DMS53 treated with DMSO at 0.1 percent for 48 hours (cell line): Measurements from ENCODE around the gene AIG1.
"Not testable (repeated sequence)": the region's sequence is repeated elsewhere in the genome, so short reads cannot be mapped to it uniquely, and the experiment has no call there.

Experiments used
- DNase-seq: peaks from one replicate; lab custom pipeline; 2025; ENCODE audit not compliant: unreplicated experiment; lab: John Stamatoyannopoulos, UW

The AIG1 gene

GRCh38 chr6:143125864-143126573 lies 65.3 kb downstream of the AIG1 start:
- no peak for DNase-seq

- no peak for DNase-seq
Measured at GRCh38 chr6:143126574-143126941, 65.9 kb downstream of the AIG1 start.

GRCh38 chr6:143127941-143128680 lies 67.4 kb downstream of the AIG1 start:
- DNase-seq = no peak

GRCh38 chr6:143128681-143129015 lies 68.0 kb downstream of the AIG1 start:
- DNase-seq = no peak

- DNase-seq = no peak
Measured at GRCh38 chr6:143130928-143131327, 70.2 kb downstream of the AIG1 start.

- no peak for DNase-seq
Measured at GRCh38 chr6:143135325-143135724, 74.6 kb downstream of the AIG1 start.

GRCh38 chr6:143135797-143136561 lies 75.3 kb downstream of the AIG1 start:
- no peak for DNase-seq

GRCh38 chr6:143136647-143137046 lies 76.0 kb downstream of the AIG1 start:
- DNase-seq = no peak

GRCh38 chr6:143139239-143139784 lies 78.6 kb downstream of the AIG1 start:
- no peak for DNase-seq

- DNase-seq = not testable (repeated sequence)
Measured at GRCh38 chr6:143139884-143140283, 79.2 kb downstream of the AIG1 start.

GRCh38 chr6:143140767-143141166 lies 80.1 kb downstream of the AIG1 start:
- DNase-seq = no peak

- no peak for DNase-seq
Measured at GRCh38 chr6:143141442-143141841, 80.8 kb downstream of the AIG1 start.

GRCh38 chr6:143146186-143146851 lies 85.6 kb downstream of the AIG1 start:
- no peak for DNase-seq

- DNase-seq = no peak
Measured at GRCh38 chr6:143149771-143150170, 89.1 kb downstream of the AIG1 start.

- DNase-seq = no peak
Measured at GRCh38 chr6:143150281-143150680, 89.6 kb downstream of the AIG1 start.

GRCh38 chr6:143151381-143151780 lies 90.7 kb downstream of the AIG1 start:
- no peak for DNase-seq

- no peak for DNase-seq
Measured at GRCh38 chr6:143155681-143156080, 95.0 kb downstream of the AIG1 start.

GRCh38 chr6:143157131-143157530 lies 96.4 kb downstream of the AIG1 start:
- DNase-seq = no peak

- DNase-seq = no peak
Measured at GRCh38 chr6:143158113-143158581, 97.5 kb downstream of the AIG1 start.

- DNase-seq = no peak
Measured at GRCh38 chr6:143159001-143159400, 98.3 kb downstream of the AIG1 start.

GRCh38 chr6:143160015-143160414 lies 99.3 kb downstream of the AIG1 start:
- DNase-seq = no peak
